GM12878 (cell line): ENCODE data around the gene PIAS1. TPM values are rescaled to one million over a fixed set of nuclear protein-coding genes. Genes with fewer than 3 reads are reported as not detected.

ENCODE experiments used
- ATAC-seq: fragments of 200-7000 bp; cut with Tn5 transposase; 3 replicates; pipeline ENCODE4 v1.9.1; 2020; ENCODE audit warnings: mild to moderate bottlenecking, moderate library complexity
- BruUV-seq: library from RNA; stranded (reverse); fragments of 400-500 nt; replicated peaks from 2 replicates; lab custom pipeline; 2021; lab: Mats Ljungman, UMichigan
- CTCF ChIA-PET: fragments of 300-600 bp; sonication (Branson Sonifier 250); formaldehyde crosslinking; extraction: SDS; loops from one replicate; lab custom pipeline; 2021; ENCODE audit warnings: inconsistent platforms; lab: Yijun Ruan, JAX
- POLR2A ChIA-PET: fragments of 350-600 bp; formaldehyde crosslinking; extraction: SDS; loops from one replicate; lab custom pipeline; 2021; ENCODE audit warnings: inconsistent platforms; lab: Charles Lee
- RAD21 ChIA-PET: fragments of 300-600 bp; sonication (Branson Sonifier 250); formaldehyde crosslinking; loops from one replicate; lab custom pipeline; 2023; ENCODE audit warnings: antibody characterized with exemption; ENCODE audit not compliant: unreplicated experiment; lab: Charles Lee
- SMC1A ChIA-PET: fragments of 300-600 bp; sonication (Branson Sonifier 250); formaldehyde crosslinking; loops from one replicate; lab custom pipeline; 2023; ENCODE audit not compliant: unreplicated experiment, uncharacterized antibody; lab: Charles Lee
- DNase-seq: peaks from one replicate; pipeline ENCODE4 v3.0.0-alpha.2; 2011; ENCODE audit warnings: low read depth, low spot score
- FAIRE-seq: peaks from 3 replicates; lab custom pipeline; 2011; peaks lifted over from hg19 to GRCh38; lab: Jason Lieb, UNC
- H2AFZ ChIP-seq: 2 replicates; pipeline ENCODE4 v1.6.0; 2011; ENCODE audit warnings: low read depth, low read length, control low read depth; ENCODE audit not compliant: control insufficient read depth
- H3K27ac ChIP-seq: 2 replicates; pipeline ENCODE4 v1.5.1; 2011; ENCODE audit warnings: control low read depth; ENCODE audit not compliant: control insufficient read depth, insufficient read depth
- H3K27me3 ChIP-seq, 2 experiments: replicated peaks in 1 of 2; 2 replicates each; pipeline versions ENCODE4 v1.6.0 to v1.6.1; 2011; ENCODE audit warnings: low read length in 1 of 2; ENCODE audit not compliant: control insufficient read depth in 2 of 2, insufficient read depth in 2 of 2
- H3K36me3 ChIP-seq, 2 experiments: 2 replicates each; pipeline ENCODE4 v1.5.1; 2011; ENCODE audit warnings: low read length in 1 of 2; ENCODE audit not compliant: control insufficient read depth in 2 of 2, insufficient read depth in 2 of 2
- H3K4me1 ChIP-seq: 2 replicates; pipeline ENCODE4 v1.6.1; 2011; ENCODE audit warnings: mild to moderate bottlenecking, low read length, moderate library complexity, mixed read lengths; ENCODE audit not compliant: control insufficient read depth, insufficient read depth
- H3K4me2 ChIP-seq: 2 replicates; pipeline ENCODE4 v1.6.0; 2011; ENCODE audit warnings: control low read depth; ENCODE audit not compliant: control insufficient read depth, insufficient read depth
- H3K4me3 ChIP-seq: fragments of 200-600 bp; sonication (generic); 2 replicates; pipeline ENCODE4 v1.5.1; 2016
- H3K79me2 ChIP-seq: 2 replicates; pipeline ENCODE4 v1.6.0; 2011; ENCODE audit warnings: low read length; ENCODE audit not compliant: control insufficient read depth, insufficient read depth
- H3K9ac ChIP-seq: 2 replicates; pipeline ENCODE4 v1.8.0; 2011; ENCODE audit warnings: low read length, control low read depth, mixed read lengths; ENCODE audit not compliant: control insufficient read depth, insufficient read depth
- H3K9me3 ChIP-seq: replicated peaks from 3 replicates; pipeline ENCODE4 v1.5.1; 2011; ENCODE audit warnings: mild to moderate bottlenecking, low read length; ENCODE audit not compliant: control insufficient read depth, insufficient read depth
- H4K20me1 ChIP-seq: 2 replicates; pipeline ENCODE4 v1.6.0; 2011; ENCODE audit not compliant: control insufficient read depth, insufficient read depth
- CHD2 ChIP-seq: IDR thresholded peaks from 2 replicates; pipeline ENCODE4 v1.6.1; 2011; ENCODE audit warnings: low read depth, low read length, improper control_type of control experiment, borderline replicate concordance
- FOXK2 ChIP-seq: fragments of 450-650 bp; IDR thresholded peaks from 2 replicates; pipeline ENCODE4 v1.6.1; 2017; ENCODE audit warnings: mild to moderate bottlenecking, moderate library complexity
- NFYB ChIP-seq: IDR thresholded peaks from 2 replicates; pipeline ENCODE4 v1.6.1; 2011; ENCODE audit warnings: low read depth, mild to moderate bottlenecking, low read length, improper control_type of control experiment, moderate library complexity; ENCODE audit not compliant: insufficient read depth
- NKRF ChIP-seq: fragments of 450-650 bp; conservative IDR thresholded peaks from 2 replicates; pipeline ENCODE4 v1.6.1; 2017; ENCODE audit warnings: mild to moderate bottlenecking, moderate library complexity
- NRF1 ChIP-seq: conservative IDR thresholded peaks from 2 replicates; pipeline ENCODE4 v1.6.1; 2011; ENCODE audit warnings: mild to moderate bottlenecking, low read depth, low read length, improper control_type of control experiment
- POU2F2 ChIP-seq: IDR thresholded peaks from 3 replicates; pipeline ENCODE4 v1.6.1; 2011; ENCODE audit warnings: low read depth, mild to moderate bottlenecking, low read length, borderline replicate concordance
- RB1 ChIP-seq: fragments of 450-650 bp; formaldehyde crosslinking; IDR thresholded peaks from 2 replicates; pipeline ENCODE4 v1.6.1; 2017; ENCODE audit warnings: mild to moderate bottlenecking, borderline replicate concordance
- RBBP5 ChIP-seq: fragments of 200-600 bp; sonication (generic); conservative IDR thresholded peaks from 2 replicates; pipeline ENCODE4 v1.6.1; 2016
- SIX5 ChIP-seq: IDR thresholded peaks from 2 replicates; pipeline ENCODE4 v1.6.1; 2011; ENCODE audit warnings: mild to moderate bottlenecking, low read depth, low read length, moderate library complexity; ENCODE audit not compliant: severe bottlenecking
- SPI1 ChIP-seq: IDR thresholded peaks from 2 replicates; pipeline ENCODE4 v1.6.1; 2011; ENCODE audit warnings: low read depth, mild to moderate bottlenecking, low read length, moderate library complexity, borderline replicate concordance; ENCODE audit not compliant: insufficient read depth
- TAF1 ChIP-seq: IDR thresholded peaks from 2 replicates; pipeline ENCODE4 v1.6.1; 2011; ENCODE audit warnings: mild to moderate bottlenecking, low read depth, low read length, borderline replicate concordance
- TCF7 ChIP-seq: IDR thresholded peaks from 2 replicates; pipeline ENCODE4 v1.6.1; 2014; ENCODE audit warnings: antibody characterized with exemption, borderline replicate concordance
- ZNF207 ChIP-seq: fragments of 450-650 bp; IDR thresholded peaks from 2 replicates; pipeline ENCODE4 v1.6.1; 2014; ENCODE audit warnings: antibody characterized with exemption, mild to moderate bottlenecking, borderline replicate concordance
- WGBS: methylation state at CpG from one replicate; pipeline ENCODE4 v1.1.6; 2016; ENCODE audit warnings: low lambda C conversion rate; ENCODE audit not compliant: insufficient replicate concordance, insufficient coverage; ENCODE audit errors: missing lambda C conversion rate; 5-methylcytosine and 5-hydroxymethylcytosine counted together
- in situ Hi-C: fragments of 300-500 bp; cut with MboI; formaldehyde crosslinking; loops from 9 replicates; pipeline ENCODE4 v1.14.3; 2018; ENCODE audit warnings: mixed read lengths
- intact Hi-C: fragments of 100-400 bp; cut with micrococcal nuclease; formaldehyde crosslinking; loops from one replicate; pipeline ENCODE4 v1.14.2; 2022; ENCODE audit not compliant: unreplicated experiment
- polyA plus RNA-seq, 11 experiments: library from polyadenylated mRNA; depleted of rRNA in 4 of 11; unstranded in 6 of 11; stranded (reverse) in 5 of 11; fragments of >200 nt; fragmentation: Nextera tagmentation in 4 of 11; fragmentation: Illumina TruSeq in 1 of 11; extraction: Ambion mirVana in 4 of 11; extraction: Trizol in 1 of 11; gene quantifications; 1 replicate in 1 of 11; 2 replicates in 10 of 11; pipeline versions ENCODE4 v1.2.1 to v1.2.3, GENCODE V29; 2011 to 2016; ENCODE audit warnings: inconsistent platforms in 2 of 11, missing spikeins in 2 of 11, low read depth in 1 of 11
- total RNA-seq, 4 experiments: library from RNA; depleted of rRNA in 3 of 4; stranded (reverse); fragments of >200 nt in 3 of 4; fragmentation: Illumina TruSeq in 1 of 4; extraction: Trizol in 1 of 4; gene quantifications; 2 replicates each; pipeline versions ENCODE4 v1.2.1 to v1.2.3, GENCODE V29; 2013 to 2021

PIAS1 gene
- total and polyA plus RNA-seq, 10 of the 15 experiments (the other 5 are each of a cell fraction or from before 2014, with no cell fraction given) = 20.2 to 96.3 (median 37.0) TPM

GRCh38 chr15:68143129-68143528 is 89.0 kb downstream of the PIAS1 start:
- Histone ChIP-seq H4K20me1 (no peaks in the 10 kb centered on the region), H2AFZ (no peak overlapping the region), H3K4me1 (no peaks in the 10 kb centered on the region), H3K9ac (no peak overlapping the region), H3K4me2 (no peak overlapping the region), H3K36me3 (peaks cover 2 to 10% of the 10 kb centered on the region in 2 experiments; a peak in 3 of 4 replicates), H3K27me3 (no peaks in the 10 kb centered on the region), H3K79me2 (peaks cover 12% of the 10 kb centered on the region), H3K27ac (no peak overlapping the region), H3K9me3 (no peaks in the 10 kb centered on the region), H3K4me3 (no peak overlapping the region)
- TF ChIP-seq SIX5 (no peak), NFYB (no peak), CHD2 (no peak), RB1 (no peak), NRF1 (no peak), RBBP5 (no peak), TAF1 (no peak), SPI1 (no peak), NKRF (no peak), POU2F2 (no peak), ZNF207 (no peak), TCF7 (no peak), FOXK2 (no peak)
- SMC1A ChIA-PET = interaction anchor here (1.3 kb wide), 1 partner anchor 9 kb away, joined by 4 read pairs; no protein-coding TSS in a partner anchor
- intact Hi-C loops = no loop called here
- POLR2A ChIA-PET = interaction anchor here (0.6 kb wide), 1 partner anchor 78 kb away, joined by 4 read pairs; no protein-coding TSS in a partner anchor
- BruUV-seq = no TSS peak
- 97% methylated on average over 2 of the region's 2 CpGs for WGBS
- DNase-seq = no peak
- CTCF ChIA-PET = interaction anchor here (0.5 to 2.9 kb wide), 3 partner anchors 11 to 89 kb away, joined by 3 to 10 read pairs (median 3); no protein-coding TSS in a partner anchor
- no peak for ATAC-seq
- RAD21 ChIA-PET = interaction anchor here (1.1 to 2.1 kb wide), 2 partner anchors 9 to 11 kb away, joined by 3 to 5 read pairs; no protein-coding TSS in a partner anchor
- no peak for FAIRE-seq
- in situ Hi-C loops = no loop called here
